Measurements from ENCODE around the gene CA9.
A peak's percentile ranks its signal among the peaks of the same experiment; 100 is the strongest.
"Not testable (repeated sequence)": the region's sequence is repeated elsewhere in the genome, so short reads cannot be mapped to it uniquely, and the experiment has no call there.

The CA9 gene

GRCh38 chr9:35673132-35674024 lies at the start of gene CA9:
TSS of gene CA9 (plus strand) at chr9:35673928. CDS start at chr9:35673960, 32 bp downstream.
- no peak for DNase-seq (ENCODE audit: low read depth in 2 of 2)

DNA sequence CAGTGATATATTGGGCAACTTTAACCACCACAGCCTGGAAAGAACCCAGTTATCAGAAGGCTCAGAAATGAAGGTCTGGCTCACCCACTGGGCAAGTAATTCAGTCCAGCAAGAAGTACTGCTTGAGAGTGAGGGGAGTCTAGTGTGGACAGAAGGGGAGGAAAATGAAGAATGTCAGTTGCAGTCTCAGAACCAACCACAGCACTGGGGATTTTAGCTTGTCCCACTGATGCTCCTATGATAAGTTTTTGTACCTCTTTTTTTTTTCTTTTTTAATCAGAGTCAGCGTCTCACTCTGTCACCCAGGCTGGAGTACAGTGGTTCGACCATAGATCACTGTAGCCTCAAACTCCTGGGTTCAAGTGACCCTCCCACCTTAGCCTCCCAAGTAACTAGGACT lies 46.2 kb upstream of the CA9 start:
- no peak for DNase-seq (ENCODE audit: low read depth in 2 of 2)

- DNase-seq (ENCODE audit: low read depth in 2 of 2), result no peak
Measured at GRCh38 chr9:35628389-35628991, 45.2 kb upstream of the CA9 start.

DNA sequence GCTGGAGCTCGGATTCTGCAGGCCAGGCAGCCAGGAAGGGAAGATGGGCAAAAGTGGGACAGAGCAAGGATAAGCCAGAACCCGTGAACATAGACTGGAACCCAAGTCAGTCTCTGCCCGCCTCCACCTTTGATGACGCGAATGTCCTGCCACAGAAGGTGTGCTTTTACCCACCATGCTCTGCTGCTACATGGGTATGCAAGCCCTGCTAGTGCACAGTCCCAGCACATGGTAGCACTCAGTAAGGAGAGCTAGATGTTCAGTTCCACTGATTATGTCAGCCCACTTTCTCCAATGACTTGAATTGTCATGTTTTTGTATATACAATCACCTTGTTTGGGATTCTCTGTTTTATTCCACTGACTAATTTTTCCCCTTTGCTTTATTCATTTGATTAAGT lies 44.1 kb upstream of the CA9 start:
- no peak for DNase-seq (ENCODE audit: low read depth in 2 of 2)

DNA sequence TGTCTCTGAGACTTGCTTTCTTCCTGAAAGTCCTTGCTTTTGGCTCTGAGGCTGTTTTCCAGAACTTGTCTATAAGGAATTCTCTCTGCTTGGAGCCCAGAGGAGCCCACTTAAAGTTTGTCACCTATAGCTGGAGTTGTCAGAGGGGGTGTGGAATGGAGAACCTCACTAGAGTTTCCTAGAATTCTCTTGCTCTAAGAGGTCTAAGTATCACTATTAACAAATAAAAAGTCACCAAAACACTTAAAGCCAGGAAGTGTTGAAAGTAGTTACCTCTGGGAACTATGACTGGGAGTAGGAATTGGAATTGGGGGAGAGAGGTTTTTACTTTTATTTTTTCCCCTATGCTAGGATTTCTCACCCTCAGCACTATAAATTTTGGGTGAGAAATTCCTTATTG lies 38.0 kb upstream of the CA9 start:
- DNase-seq (ENCODE audit: low read depth in 2 of 2), result no peak

GRCh38 chr9:35636135-35636876 lies 37.4 kb upstream of the CA9 start:
- DNase-seq (ENCODE audit: low read depth in 2 of 2), result no peak

- not testable (repeated sequence) for DNase-seq (ENCODE audit: low read depth in 2 of 2)
Measured at GRCh38 chr9:35636877-35637246, 36.9 kb upstream of the CA9 start.

DNA sequence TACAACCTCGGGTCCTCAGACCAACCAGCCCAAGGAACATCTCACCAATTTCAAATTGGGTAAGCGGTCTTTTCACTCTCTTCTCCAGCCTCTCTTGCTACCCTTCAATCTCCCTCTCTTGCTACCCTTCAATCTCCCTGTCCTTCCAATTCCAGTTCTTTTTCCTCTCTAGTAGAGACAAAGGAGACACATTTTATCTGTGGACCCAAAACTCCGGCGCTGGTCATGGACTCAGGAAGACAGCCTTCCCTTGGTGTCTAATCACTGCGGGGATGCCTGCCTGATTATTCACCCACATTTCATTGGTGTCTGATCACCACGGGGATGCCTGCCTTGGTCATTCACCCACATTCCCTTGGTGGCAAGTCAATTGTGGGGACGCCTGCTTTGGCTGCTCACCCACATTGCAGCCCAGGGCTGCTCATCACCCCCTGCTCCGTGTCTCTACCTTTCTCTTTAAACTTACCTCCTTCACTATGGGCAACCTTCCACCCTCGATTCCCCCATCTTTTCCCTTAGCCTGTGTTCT lies 36.2 kb upstream of the CA9 start:
- not testable (repeated sequence) for DNase-seq (ENCODE audit: low read depth in 2 of 2)

- DNase-seq (ENCODE audit: low read depth in 2 of 2), result not testable (repeated sequence)
Measured at GRCh38 chr9:35638751-35639150, 35.0 kb upstream of the CA9 start.

DNA sequence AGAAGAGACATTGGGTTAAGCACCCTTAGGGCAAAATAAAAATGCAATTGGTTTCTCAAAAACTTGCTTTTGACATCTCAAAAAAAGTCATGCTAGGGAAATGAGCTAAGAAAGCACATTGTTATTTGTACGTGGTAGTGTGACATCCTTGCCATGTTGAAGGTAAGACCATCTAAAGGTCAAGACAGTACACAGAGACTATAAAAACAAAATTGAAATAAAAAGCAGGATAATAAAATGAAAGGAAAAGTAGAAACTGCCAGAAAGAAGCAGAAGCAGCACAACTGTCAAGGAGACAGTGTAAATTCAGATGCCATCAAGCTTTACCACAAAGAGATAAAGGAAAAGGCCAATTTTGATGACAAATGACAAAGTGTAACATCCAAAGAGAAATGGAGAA lies 34.5 kb upstream of the CA9 start:
- not testable (repeated sequence) for DNase-seq (ENCODE audit: low read depth in 2 of 2)

GRCh38 chr9:35639631-35640030 lies 34.1 kb upstream of the CA9 start:
- DNase-seq (ENCODE audit: low read depth in 2 of 2), result no peak

DNA sequence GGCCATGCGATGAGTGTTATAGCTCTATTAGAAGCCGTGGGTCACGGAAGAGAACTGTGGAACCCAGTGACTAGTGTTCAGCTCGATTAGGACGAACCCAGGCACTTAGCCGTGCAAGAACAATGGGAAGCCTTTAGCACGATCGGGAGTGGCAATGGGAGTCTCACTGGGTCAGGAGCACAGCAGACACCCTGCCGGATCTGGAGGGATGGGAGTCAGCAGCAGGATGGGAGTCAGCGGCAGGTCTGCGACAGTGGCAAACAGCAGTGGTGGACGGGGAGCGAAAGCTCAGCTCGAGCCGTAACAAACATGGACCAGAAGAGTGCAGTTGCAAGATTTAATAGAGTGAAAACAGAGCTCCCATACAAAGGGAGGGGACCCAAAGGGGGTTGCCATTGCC lies 33.3 kb upstream of the CA9 start:
- not testable (repeated sequence) for DNase-seq (ENCODE audit: low read depth in 2 of 2)

DNA sequence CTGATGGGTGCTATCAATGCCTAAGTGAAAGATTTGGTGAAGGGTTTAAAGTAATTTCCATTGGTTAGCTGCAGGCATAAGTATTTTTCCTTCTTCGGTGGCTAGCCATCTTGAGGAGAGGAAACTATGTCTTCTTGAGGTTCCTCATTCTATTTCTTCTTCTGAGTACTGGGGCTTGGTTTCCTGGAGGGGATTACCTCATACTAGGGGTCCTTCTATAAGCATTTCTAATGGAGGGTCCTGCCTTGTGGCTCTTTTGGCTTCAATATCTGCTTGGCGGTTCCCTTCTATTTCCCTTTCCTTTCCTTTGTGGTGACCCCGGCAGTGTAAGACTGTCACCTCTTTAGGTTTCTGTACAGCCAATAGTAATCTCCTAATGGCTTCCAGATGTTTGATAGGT lies 32.2 kb upstream of the CA9 start:
- not testable (repeated sequence) for DNase-seq (ENCODE audit: low read depth in 2 of 2)

DNA sequence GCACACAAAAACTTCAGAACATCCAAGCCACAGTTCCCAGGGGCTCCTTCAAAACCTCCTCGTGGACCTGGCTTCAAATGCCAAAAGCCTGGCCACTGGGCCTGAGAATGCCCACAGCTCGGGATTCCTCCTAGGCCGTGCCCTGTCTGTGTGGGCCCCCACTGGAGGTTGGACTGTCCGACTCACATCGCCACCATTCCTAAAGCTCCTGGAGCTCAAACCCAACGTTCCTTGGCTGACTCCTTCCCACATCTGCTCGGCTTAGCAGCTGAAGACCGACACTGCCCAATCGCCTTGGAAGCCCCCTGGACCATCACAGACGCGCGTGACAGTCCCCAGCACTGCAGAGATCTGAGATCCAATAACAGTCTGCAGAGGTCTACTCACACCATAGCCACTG lies 30.7 kb upstream of the CA9 start:
- no peak for DNase-seq (ENCODE audit: low read depth in 2 of 2)

- DNase-seq (ENCODE audit: low read depth in 2 of 2), result not testable (repeated sequence)
Measured at GRCh38 chr9:35645736-35646135, 28.0 kb upstream of the CA9 start.

GRCh38 chr9:35646153-35646532 lies 27.6 kb upstream of the CA9 start:
- DNase-seq (ENCODE audit: low read depth in 2 of 2), result no peak

DNA sequence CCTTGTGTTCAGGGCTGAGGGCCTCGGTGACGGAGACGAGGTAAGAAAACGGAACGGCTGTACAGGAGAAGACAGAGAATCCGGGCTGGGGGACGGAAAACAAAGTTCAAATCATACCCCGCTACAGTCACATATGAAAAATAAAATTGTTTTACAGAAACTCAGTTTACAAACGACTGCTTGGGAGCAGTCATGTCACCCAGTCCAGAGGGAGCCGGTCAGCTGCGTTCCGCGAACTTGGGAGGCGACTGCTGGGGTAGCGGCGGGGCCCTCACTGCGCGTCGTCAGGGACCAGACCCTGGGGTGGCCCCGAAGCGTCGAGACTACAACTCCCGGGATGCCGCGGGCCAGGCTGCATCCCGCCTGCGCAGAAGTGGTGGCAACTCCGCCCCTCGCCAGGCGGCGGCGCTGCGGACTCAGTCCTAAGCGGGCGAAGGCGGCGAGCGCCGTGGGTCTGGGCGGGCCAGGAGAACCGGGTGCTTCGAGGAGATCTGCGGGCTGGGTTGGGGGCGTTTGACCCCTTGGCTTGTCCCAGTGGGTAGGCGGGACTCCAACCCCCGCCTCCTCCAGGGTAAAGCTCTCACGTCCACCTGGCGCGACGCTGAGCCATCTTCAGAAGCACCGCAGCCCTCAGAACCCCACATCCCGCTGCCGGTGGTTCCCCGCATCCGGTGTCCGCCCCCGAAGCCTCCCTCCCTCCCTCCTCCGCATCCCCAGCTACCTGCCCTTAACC lies 27.0 kb upstream of the CA9 start:
- DNase-seq (ENCODE audit: low read depth in 2 of 2), result peak; percentile 80 to 89

GRCh38 chr9:35649431-35650340 lies 24.0 kb upstream of the CA9 start:
- peak in 1 of 2 donors; percentile 41 for DNase-seq (ENCODE audit: low read depth in 2 of 2)

GRCh38 chr9:35650341-35651158 lies 23.2 kb upstream of the CA9 start, which contains the start of gene SIT1:
TSS of gene SIT1 (minus strand) at chr9:35650931. CDS start at chr9:35650853, 78 bp downstream.
- peak in 1 of 2 donors; percentile 35 for DNase-seq (ENCODE audit: low read depth in 2 of 2)
